Activated CD4-positive, CD25-positive, alpha-beta regulatory T cell treated with anti-CD3 and anti-CD28 coated beads, Interleukin-2, amount 50 U/mL, for 72 hours (primary cell): ENCODE results near the gene RCSD1.

Source experiments
- DNase-seq: peaks from one replicate; pipeline ENCODE4 v3.0.0; 2021

The RCSD1 gene

GRCh38 chr1:167644551-167644950 lies 14.5 kb downstream of the RCSD1 start:
- no peak for DNase-seq

- no peak for DNase-seq
Measured at GRCh38 chr1:167645140-167645541, 15.1 kb downstream of the RCSD1 start.

GRCh38 chr1:167645625-167646414 lies 15.8 kb downstream of the RCSD1 start:
- DNase-seq, result no peak

DNA sequence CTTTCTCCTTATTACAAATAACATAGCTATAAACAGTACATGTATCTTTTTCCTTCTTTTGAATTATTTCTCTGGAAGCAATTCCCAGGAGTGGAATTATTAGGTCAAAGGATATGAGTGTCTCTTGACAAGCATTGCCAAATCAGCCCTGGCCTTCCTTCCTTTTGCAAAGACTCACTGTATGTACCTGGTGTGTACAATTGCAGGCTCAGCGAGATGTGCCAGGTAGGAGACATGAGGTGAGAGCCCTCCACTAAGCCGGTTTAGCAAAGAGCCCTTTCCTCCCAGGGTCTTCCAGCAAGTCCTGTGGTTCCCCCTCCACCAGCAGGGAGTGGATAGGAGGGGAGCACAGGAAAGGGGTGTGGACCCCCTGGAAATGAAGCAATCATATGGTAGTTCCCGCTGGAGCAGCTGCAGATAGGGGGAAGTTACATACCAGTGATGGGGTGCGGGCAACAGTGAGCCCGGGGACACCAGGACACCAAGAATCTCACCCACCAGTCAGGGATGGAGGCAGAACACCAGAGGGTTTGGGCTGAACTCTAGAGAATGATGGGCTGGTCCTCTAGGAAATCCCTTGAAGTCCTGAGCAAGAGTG lies 18.3 kb downstream of the RCSD1 start:
- no peak for DNase-seq

GRCh38 chr1:167648978-167649744 lies 19.1 kb downstream of the RCSD1 start:
- no peak for DNase-seq

DNA sequence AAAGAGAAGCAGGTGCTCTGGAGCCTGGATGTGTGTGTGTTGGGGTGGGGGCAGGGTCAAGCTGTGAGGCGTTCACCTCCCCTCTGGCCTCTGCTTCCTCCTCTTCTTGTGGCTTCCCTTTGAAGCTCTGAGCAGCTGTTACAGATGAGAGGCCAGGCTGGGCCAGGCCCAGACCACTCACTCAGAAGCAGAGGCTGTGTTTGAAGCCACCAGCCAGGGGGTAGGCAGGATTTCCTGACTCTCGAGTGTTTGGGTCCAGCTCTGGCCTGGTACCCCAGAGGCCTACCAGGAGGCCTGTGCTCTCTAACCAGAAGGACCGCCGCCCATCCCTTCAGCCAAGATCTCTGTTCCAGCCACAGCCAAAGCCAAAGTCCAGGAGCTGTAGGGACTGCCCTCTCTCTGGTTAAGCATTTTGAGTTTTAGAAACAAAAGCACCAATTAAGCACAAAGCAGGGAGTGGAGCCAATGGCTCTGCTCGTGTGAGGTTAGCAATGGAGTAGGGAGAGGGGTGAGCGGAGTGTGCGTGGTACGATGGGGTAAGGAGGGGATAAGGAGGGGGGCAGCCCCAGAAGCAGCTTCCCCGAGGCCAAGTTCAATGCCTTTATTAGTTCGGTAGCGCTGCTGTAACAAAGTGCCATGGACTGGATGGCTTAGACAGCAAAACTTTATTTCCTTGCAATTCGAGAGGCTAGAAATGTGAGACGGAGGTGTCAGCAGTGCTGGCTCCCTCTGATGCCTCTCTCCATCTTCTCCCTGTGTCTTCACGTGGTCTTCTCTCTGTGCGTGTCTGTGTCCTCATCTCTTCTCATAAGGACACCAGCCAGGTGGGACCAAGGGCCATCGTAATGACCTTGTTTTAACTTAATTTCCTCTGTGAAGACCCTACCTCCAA lies 20.5 kb downstream of the RCSD1 start:
- no peak for DNase-seq

DNA sequence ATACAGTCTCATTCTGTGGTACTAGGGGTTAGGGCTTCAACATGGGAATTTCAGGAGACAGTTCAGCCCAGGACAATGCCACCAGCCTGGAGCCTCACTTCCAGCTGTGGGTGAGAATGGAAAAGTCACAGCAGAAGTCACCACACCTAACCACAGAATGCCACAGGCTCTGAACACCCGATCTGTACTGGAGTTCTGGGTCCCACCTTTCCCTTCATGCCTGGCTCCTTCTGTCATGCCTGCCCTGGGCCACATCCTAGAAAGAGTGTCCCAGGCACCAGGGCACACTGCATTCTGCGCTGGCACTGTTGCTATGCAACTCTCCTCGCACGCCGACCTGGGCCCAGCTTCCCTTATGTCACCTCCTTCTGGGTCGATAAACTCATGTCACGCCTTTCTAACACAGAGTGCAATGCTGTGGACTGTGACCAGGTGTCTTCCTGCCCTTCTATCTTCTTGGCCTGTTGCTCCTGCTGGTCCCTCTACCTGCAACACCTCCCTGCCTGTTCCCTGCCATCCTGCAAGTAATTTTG lies 21.2 kb downstream of the RCSD1 start:
- DNase-seq, result no peak

DNA sequence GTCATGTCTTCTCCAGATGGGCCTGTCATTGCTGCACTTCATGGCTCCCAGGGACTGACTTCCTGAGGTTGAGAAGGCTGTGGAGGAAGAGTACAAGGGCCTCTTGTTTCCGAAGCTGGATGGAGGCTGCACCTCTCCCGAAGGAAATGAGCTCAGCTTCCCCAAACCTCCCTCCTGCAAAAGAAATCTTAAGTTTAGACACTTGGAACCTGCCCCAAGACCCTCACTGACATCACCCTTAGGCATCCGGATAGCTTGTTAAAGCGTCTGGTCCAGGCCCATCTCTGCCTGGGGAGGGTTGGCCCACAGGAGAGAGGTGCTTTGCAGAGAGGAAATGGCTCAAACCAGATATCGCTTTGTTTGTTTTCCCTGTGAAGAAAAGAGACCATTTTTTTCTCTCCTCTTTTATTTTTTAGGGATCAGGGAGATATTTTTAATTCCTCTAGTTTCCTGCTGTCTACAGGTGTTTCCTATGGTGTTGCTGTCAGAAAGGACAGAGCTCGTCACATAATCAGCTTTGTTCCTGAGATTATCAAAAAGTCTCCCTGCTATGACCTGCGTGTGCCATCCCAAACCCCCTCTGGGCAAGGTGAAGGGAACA lies 25.0 kb downstream of the RCSD1 start:
- DNase-seq, result no peak

DNA sequence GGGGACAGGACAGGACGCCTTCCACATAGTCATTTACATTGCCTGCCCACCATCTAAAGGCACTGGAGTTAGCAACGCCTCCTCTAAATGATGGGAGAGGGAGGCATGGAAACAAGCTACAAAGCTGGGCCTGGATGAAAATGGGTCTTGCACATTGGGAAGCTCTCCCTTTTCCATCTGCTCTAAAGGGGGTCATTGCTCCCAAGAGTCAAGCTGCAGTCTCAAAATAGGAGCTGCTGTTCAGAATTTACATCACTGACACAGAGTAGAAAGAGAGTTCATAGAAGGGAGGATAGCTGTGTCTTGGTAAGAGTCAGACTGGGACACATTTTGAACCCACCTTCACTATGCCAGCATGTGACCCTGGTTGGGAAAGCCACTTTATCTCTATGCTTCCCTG lies 26.6 kb downstream of the RCSD1 start:
- DNase-seq, result no peak

DNA sequence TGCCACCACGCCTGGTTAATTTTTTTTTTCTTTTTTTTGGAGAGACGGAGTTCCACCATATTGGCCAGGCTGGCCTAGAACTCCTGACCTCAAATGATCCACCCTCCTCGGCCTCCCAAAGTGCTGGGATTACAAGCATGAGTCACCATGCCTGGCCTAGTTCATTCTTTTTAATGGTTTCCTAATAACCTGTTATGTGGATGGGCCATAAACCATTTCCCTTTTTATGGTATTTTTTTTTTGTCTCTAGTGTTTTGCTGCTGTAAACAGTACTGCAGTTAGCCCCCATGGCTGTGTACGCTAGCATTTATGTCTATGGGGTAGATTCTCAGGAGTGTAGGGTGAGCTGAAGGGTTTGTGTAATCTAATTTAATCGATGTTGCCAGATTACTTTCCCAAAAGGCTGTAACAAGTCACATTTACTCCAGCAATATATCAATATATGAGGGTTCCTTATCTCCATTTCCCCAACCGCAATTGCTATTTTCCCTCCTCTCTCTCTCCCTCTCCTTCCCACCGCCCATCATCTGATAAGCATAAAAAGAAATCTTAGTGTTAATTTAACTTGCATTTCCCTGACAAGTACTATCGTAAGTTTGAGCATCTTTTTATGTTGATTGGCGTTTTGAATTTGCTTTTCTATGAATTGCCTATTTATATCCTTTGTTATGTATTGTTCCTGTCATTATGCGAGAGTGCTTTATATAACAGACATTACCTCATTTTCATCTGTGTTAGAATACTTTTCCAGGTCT lies 28.7 kb downstream of the RCSD1 start:
- DNase-seq, result no peak

DNA sequence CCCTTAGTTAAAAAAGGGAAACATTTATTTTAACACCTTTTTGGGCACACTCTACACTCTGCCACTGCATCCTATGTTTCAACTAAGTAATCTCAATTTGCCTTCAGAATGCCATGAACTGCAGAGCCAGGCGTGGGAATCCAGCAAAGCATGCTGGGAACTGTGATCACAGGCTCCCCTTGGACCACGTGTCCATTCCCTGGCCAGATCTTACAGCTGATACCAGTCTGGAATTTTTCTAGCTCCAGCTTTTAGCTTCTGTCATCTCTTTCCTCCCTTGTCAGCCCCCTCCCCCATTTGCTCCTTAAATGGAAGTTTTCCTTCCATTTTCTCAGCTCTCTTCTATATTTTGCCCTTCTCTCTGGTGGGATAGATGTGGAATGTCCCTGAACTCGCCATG lies 29.4 kb downstream of the RCSD1 start:
- no peak for DNase-seq

GRCh38 chr1:167659881-167660280 lies 29.8 kb downstream of the RCSD1 start:
- no peak for DNase-seq

- no peak for DNase-seq
Measured at GRCh38 chr1:167661527-167662426, 31.7 kb downstream of the RCSD1 start.

DNA sequence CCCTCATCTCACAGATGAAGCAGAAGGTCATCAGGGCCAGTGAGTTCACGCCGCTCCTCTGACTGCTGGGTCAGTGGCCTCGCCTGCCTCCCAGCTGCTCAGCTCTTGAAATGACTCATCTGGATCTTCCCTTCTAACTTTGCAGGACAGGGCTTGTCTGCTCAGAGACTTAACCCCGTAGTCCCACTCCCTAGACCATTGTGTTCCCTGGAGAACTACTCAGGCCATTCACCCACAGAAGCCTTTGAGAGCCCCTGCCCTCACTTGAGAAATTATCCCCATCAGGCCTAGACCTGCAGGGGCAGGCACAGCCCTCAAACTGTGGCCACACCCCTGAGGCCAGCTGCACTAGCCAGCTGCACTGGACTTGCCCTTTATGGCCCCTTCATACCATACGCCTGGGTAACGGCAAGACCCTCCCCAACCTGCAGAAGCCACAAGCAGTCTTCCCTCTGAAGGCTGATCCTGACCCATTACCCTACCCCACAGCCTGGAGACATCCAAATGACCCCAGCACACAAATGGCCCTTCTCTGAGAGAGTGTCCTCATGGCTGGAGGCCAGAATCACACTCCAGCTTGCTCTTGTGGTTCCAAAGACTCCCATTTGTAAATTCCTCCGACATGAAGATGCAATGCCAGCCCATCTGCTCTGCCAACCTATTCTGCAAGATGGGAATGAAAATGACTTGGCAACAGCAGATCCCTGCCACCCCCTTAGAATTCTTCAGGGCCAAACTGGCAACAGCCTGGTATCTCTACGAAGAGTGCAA lies 33.2 kb downstream of the RCSD1 start:
- DNase-seq, result no peak

DNA sequence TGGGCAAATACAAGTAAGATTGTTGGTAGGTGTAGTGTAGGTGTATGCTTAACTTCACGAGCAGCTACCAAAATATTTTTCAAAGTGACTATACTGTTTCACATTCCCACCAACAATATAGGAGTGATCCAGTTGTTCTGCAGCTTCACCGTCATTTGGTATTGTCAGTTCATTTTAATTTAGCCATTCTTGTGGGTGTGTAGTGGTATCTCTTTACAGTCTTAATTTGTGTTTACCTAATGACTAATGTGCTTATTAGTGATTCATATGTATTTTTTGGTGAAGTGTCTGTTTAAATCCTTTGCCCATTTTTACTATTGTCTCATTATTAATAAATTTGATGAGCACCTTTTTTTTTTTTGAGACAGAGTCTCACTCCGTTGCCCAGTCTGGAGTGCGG lies 35.4 kb downstream of the RCSD1 start:
- no peak for DNase-seq

GRCh38 chr1:167666416-167666815 lies 36.4 kb downstream of the RCSD1 start:
- DNase-seq, result no peak

DNA sequence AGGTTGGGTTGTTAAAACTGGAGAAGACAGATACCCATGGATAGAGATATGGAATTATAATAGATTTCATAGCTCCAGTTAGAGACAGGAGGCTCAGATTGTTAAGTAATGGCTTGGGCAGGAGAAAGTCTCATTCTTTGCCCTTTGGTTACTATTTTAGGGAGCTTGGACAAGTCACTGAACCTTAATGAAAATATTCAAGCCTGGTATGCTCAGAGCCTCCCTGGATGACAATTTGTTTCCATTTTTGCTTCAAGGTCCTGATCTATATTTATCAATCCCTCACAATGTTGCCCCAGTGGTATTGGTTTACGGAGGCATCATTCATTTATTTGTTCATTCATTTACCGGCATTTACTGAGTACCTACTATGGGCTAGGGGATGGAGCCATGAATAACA lies 37.5 kb downstream of the RCSD1 start:
- no peak for DNase-seq

GRCh38 chr1:167668108-167668507 lies 38.1 kb downstream of the RCSD1 start:
- no peak for DNase-seq
